A549 (cell line): ENCODE measurements around the gene SLC24A3. TPM values are rescaled to one million over a fixed set of nuclear protein-coding genes. Genes with fewer than 3 reads are reported as not detected.

Source experiments
- ATAC-seq, 2 experiments: fragments of 200-7000 bp in 1 of 2; fragments of >200 bp in 1 of 2; cut with Nextera tagmentation in 1 of 2; cut with Tn5 transposase in 1 of 2; 3 replicates each; pipeline versions ENCODE4 v1.8.0 to v1.9.1; 2018 to 2020; ENCODE audit warnings: mild to moderate bottlenecking in 1 of 2, moderate library complexity in 1 of 2
- CTCF ChIA-PET: fragments of 300-600 bp; sonication (Branson Sonifier 250); formaldehyde crosslinking; extraction: SDS; loops from one replicate; lab custom pipeline; 2021; ENCODE audit warnings: antibody characterized with exemption, inconsistent platforms; lab: Yijun Ruan, JAX
- POLR2A ChIA-PET: fragments of 350-600 bp; formaldehyde crosslinking; extraction: SDS; loops from one replicate; lab custom pipeline; 2021; ENCODE audit warnings: antibody characterized with exemption, inconsistent platforms; lab: Yijun Ruan, JAX
- DNase-seq, 2 experiments: peaks; one replicate each; pipeline versions ENCODE4 v3.0.0 to v3.0.0-alpha.2; 2011 to 2016; ENCODE audit warnings: low read depth in 1 of 2, low spot score in 1 of 2
- FAIRE-seq: peaks from 2 replicates; lab custom pipeline; 2011; peaks lifted over from hg19 to GRCh38; lab: Jason Lieb, UNC
- H3K27ac ChIP-seq, 2 experiments: fragments of >200 bp; sonication (Bioruptor Twin); formaldehyde crosslinking; 3 replicates each; pipeline ENCODE4 v1.5.1; 2016 to 2017
- H3K4me1 ChIP-seq: fragments of >200 bp; sonication (Bioruptor Twin); formaldehyde crosslinking; 3 replicates; pipeline ENCODE4 v1.6.1; 2016
- H3K4me2 ChIP-seq: fragments of >200 bp; sonication (Bioruptor Twin); formaldehyde crosslinking; 3 replicates; pipeline ENCODE4 v1.6.1; 2016
- H3K4me3 ChIP-seq: fragments of >200 bp; sonication (Bioruptor Twin); formaldehyde crosslinking; 3 replicates; pipeline ENCODE4 v1.5.1; 2016
- H3K9me3 ChIP-seq: fragments of >200 bp; sonication (Bioruptor Twin); formaldehyde crosslinking; 3 replicates; pipeline ENCODE4 v1.6.1; 2016
- CBX2 ChIP-seq: fragments of 200-600 bp; sonication (generic); IDR thresholded peaks from 2 replicates; pipeline ENCODE4 v1.6.1; 2016; ENCODE audit warnings: low read depth, mild to moderate bottlenecking, borderline replicate concordance
- CEBPB ChIP-seq, 2 experiments: fragments of >200 bp in 1 of 2; sonication (Bioruptor Twin) in 1 of 2; formaldehyde crosslinking in 1 of 2; IDR thresholded peaks; 2 replicates each; pipeline ENCODE4 v1.6.1; 2012 to 2016
- EHF ChIP-seq: fragments of 250-450 bp; sonication (Bioruptor Pico); IDR thresholded peaks from 2 replicates; pipeline ENCODE4 v1.5.0; 2020; ENCODE audit warnings: mild to moderate bottlenecking
- FOSL2 ChIP-seq, 2 experiments: fragments of 450-650 bp in 1 of 2; fragments of >200 bp in 1 of 2; sonication (Bioruptor Twin) in 1 of 2; formaldehyde crosslinking; IDR thresholded peaks; 2 replicates each; pipeline versions ENCODE4 v1.5.0 to v1.6.1; 2016 to 2020; ENCODE audit warnings: mild to moderate bottlenecking in 1 of 2, moderate library complexity in 1 of 2
- GATA3 ChIP-seq: IDR thresholded peaks from 2 replicates; pipeline ENCODE4 v1.6.1; 2012; ENCODE audit warnings: borderline replicate concordance
- HEYL ChIP-seq: fragments of 250-450 bp; sonication (Bioruptor Pico); IDR thresholded peaks from 2 replicates; pipeline ENCODE4 v1.8.0; 2021; ENCODE audit warnings: mild to moderate bottlenecking, moderate library complexity
- HOXA7 ChIP-seq: fragments of 250-450 bp; sonication (Bioruptor Pico); IDR thresholded peaks from 2 replicates; pipeline ENCODE4 v1.5.0; 2020; ENCODE audit warnings: mild to moderate bottlenecking, moderate library complexity
- HOXB5 ChIP-seq: fragments of 250-450 bp; sonication (Bioruptor Pico); IDR thresholded peaks from 2 replicates; pipeline ENCODE4 v1.5.0; 2020; ENCODE audit warnings: mild to moderate bottlenecking, moderate library complexity
- JUNB ChIP-seq: fragments of >200 bp; sonication (Bioruptor Twin); formaldehyde crosslinking; IDR thresholded peaks from 2 replicates; pipeline ENCODE4 v1.6.1; 2016
- KDM1A ChIP-seq: fragments of 200-600 bp; sonication (generic); IDR thresholded peaks from 2 replicates; pipeline ENCODE4 v1.6.1; 2016; ENCODE audit warnings: low read depth, mild to moderate bottlenecking
- KDM5A ChIP-seq: fragments of 200-600 bp; sonication (generic); IDR thresholded peaks from 2 replicates; pipeline ENCODE4 v1.6.1; 2016; ENCODE audit warnings: antibody characterized with exemption, mild to moderate bottlenecking
- MAFK ChIP-seq: fragments of 450-650 bp; IDR thresholded peaks from 2 replicates; pipeline ENCODE4 v1.6.1; 2014; ENCODE audit not compliant: partially characterized antibody
- MAZ ChIP-seq: fragments of 150-350 bp; IDR thresholded peaks from 2 replicates; pipeline ENCODE4 v1.6.1; 2014; ENCODE audit warnings: antibody characterized with exemption, low read depth, low read length, borderline replicate concordance
- PHF8 ChIP-seq: fragments of 200-600 bp; sonication (generic); IDR thresholded peaks from 2 replicates; pipeline ENCODE4 v1.6.1; 2016; ENCODE audit warnings: low read depth, mild to moderate bottlenecking, antibody characterized with exemption, moderate library complexity, borderline replicate concordance
- POLR2A ChIP-seq: IDR thresholded peaks from 2 replicates; pipeline ENCODE4 v1.6.1; 2012; ENCODE audit warnings: mild to moderate bottlenecking, low read length
- POLR2AphosphoS2 ChIP-seq: conservative IDR thresholded peaks from 2 replicates; pipeline ENCODE4 v1.6.1; 2012; ENCODE audit warnings: low read length, improper control_type of control experiment, inconsistent platforms
- RNF2 ChIP-seq: fragments of 200-600 bp; sonication (generic); IDR thresholded peaks from 2 replicates; pipeline ENCODE4 v1.6.1; 2016; ENCODE audit warnings: low read depth, mild to moderate bottlenecking, antibody characterized with exemption, moderate library complexity, borderline replicate concordance
- SREBF2 ChIP-seq: fragments of 450-650 bp; IDR thresholded peaks from 2 replicates; pipeline ENCODE4 v1.6.1; 2014; ENCODE audit warnings: mild to moderate bottlenecking, moderate library complexity
- TFCP2L1 ChIP-seq: fragments of 250-450 bp; sonication (Bioruptor Pico); IDR thresholded peaks from 2 replicates; pipeline ENCODE4 v1.5.0; 2021; ENCODE audit warnings: mild to moderate bottlenecking
- ZFP36 ChIP-seq: fragments of 450-650 bp; IDR thresholded peaks from 2 replicates; pipeline ENCODE4 v1.6.1; 2014; ENCODE audit warnings: borderline replicate concordance; ENCODE audit not compliant: partially characterized antibody
- ZNF302 ChIP-seq: fragments of 250-450 bp; sonication (Bioruptor Pico); IDR thresholded peaks from 2 replicates; pipeline ENCODE4 v1.9.0; 2021; ENCODE audit warnings: inconsistent platforms, mild to moderate bottlenecking, moderate library complexity
- WGBS: methylation state at CpG from one replicate; pipeline ENCODE4 v1.1.6; 2017; ENCODE audit errors: missing lambda C conversion rate; 5-methylcytosine and 5-hydroxymethylcytosine counted together
- polyA plus RNA-seq, 4 experiments: library from polyadenylated mRNA; depleted of rRNA in 3 of 4; stranded (reverse); fragments of >200 nt; fragmentation: RNase III in 1 of 4; extraction: RNeasy Plus Mini Kit Qiagen cat#74134 plus additional on column Dnase treatment in 1 of 4; gene quantifications; 2 replicates in 3 of 4; 3 replicates in 1 of 4; pipeline ENCODE4 v1.2.3, GENCODE V29; 2011 to 2017
- TF ChIP-seq, protein P1 (sequence below): fragments of 450-650 bp; IDR thresholded peaks from 2 replicates; pipeline ENCODE4 v1.6.1; 2014; ENCODE audit warnings: antibody characterized with exemption
- TF ChIP-seq, protein P2 (sequence below): fragments of >200 bp; sonication (Bioruptor Twin); formaldehyde crosslinking; IDR thresholded peaks from 2 replicates; pipeline ENCODE4 v1.6.1; 2016
- TF ChIP-seq, protein P3 (sequence below): fragments of >200 bp; sonication (Bioruptor Twin); formaldehyde crosslinking; IDR thresholded peaks from 3 replicates; pipeline ENCODE4 v1.6.1; 2016
- TF ChIP-seq, protein P4 (sequence below): fragments of 250-450 bp; sonication (Bioruptor Pico); IDR thresholded peaks from 2 replicates; pipeline ENCODE4 v1.5.0; 2021; ENCODE audit warnings: mild to moderate bottlenecking, moderate library complexity, borderline replicate concordance

Gene SLC24A3
- polyA plus RNA-seq, 2 of the 4 experiments (the other 2 are of a cell fraction) = 0.08 TPM; not detected in 1

DNA sequence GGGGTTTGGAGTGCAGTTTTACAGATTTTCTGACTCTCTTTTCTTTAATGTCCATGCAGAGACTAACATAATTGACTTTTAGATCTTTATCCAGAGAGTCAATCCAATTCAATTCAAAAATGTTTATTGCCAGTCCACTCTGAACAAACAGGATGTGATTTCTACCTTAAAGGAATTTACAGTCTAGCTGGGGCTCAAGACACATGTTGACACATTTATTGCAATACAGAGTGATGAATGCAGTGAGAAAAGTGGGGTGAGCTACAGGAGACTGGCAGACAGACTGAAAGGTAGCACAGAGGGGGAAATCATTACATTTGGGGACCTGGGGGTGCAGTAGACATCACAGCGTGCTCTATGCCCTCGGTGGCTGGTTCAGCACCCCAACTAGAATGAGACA, 193.9 kb downstream of the SLC24A3 start:
- Histone ChIP-seq H3K4me1 (no peaks in the 10 kb centered on the region), H3K4me3 (no peak overlapping the region), H3K4me2 (no peak overlapping the region), H3K27ac (no peak overlapping the region), H3K9me3 (no peaks in the 10 kb centered on the region)
- POLR2A ChIA-PET = no interaction called here
- TF ChIP-seq, protein P1, sequence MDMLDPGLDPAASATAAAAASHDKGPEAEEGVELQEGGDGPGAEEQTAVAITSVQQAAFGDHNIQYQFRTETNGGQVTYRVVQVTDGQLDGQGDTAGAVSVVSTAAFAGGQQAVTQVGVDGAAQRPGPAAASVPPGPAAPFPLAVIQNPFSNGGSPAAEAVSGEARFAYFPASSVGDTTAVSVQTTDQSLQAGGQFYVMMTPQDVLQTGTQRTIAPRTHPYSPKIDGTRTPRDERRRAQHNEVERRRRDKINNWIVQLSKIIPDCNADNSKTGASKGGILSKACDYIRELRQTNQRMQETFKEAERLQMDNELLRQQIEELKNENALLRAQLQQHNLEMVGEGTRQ = no peak
- no peak for TF ChIP-seq POLR2A
- no peak for TF ChIP-seq MAZ
- TF ChIP-seq CBX2 = no peak
- no peak for TF ChIP-seq PHF8
- TF ChIP-seq, protein P2, sequence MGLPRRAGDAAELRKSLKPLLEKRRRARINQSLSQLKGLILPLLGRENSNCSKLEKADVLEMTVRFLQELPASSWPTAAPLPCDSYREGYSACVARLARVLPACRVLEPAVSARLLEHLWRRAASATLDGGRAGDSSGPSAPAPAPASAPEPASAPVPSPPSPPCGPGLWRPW = no peak
- no peak for TF ChIP-seq EHF
- TF ChIP-seq KDM5A = no peak
- no peak for TF ChIP-seq ZNF302 (CRISPR knock-in tag)
- TF ChIP-seq, protein P3, sequence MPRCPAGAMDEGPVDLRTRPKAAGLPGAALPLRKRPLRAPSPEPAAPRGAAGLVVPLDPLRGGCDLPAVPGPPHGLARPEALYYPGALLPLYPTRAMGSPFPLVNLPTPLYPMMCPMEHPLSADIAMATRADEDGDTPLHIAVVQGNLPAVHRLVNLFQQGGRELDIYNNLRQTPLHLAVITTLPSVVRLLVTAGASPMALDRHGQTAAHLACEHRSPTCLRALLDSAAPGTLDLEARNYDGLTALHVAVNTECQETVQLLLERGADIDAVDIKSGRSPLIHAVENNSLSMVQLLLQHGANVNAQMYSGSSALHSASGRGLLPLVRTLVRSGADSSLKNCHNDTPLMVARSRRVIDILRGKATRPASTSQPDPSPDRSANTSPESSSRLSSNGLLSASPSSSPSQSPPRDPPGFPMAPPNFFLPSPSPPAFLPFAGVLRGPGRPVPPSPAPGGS = no peak
- no peak for TF ChIP-seq ZFP36
- TF ChIP-seq FOSL2 (IDR thresholded peaks at IDR 0.05) = no peak
- TF ChIP-seq FOSL2 (CRISPR knock-in tag; IDR thresholded peaks at IDR 0.05) = no peak
- ATAC-seq = no peak
- DNase-seq = no peak
- WGBS = 3% methylated on average over 2 of the region's 2 CpGs
- no peak for FAIRE-seq
- CTCF ChIA-PET = no interaction called here

DNA sequence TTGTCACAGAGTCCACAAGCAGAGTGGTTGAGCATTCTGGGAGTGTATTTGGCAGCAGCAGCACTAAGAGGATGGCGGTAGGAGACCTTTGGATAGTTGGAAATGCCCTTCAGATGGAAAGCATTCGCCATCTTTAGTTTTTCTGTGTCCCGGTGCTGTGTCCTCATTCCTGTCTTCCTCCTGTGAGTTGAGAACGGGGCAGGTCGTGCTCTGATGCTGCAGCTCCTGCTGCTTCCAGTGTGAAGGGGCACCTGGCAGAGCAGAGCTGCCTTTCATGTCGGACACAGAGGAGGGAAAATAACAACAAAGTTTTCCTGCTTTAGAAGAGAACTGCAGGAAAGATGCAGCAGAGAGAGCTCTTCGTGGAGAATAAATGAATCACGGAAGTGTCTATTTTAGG, 194.8 kb downstream of the SLC24A3 start:
- no peak for DNase-seq
- CTCF ChIA-PET = no interaction called here
- TF ChIP-seq CBX2 = no peak
- TF ChIP-seq, all 56 proteins: peak for 0
- no peak for ATAC-seq
- H3K9me3 ChIP-seq = no peaks in the 10 kb centered on the region
- no peak overlapping the region for H3K4me2 ChIP-seq
- FAIRE-seq = no peak
- WGBS = 2% methylated on average over 8 of the region's 8 CpGs
- H3K4me3 ChIP-seq = no peak overlapping the region
- H3K4me1 ChIP-seq = no peaks in the 10 kb centered on the region
- POLR2A ChIA-PET = no interaction called here
- H3K27ac ChIP-seq = no peak overlapping the region

DNA sequence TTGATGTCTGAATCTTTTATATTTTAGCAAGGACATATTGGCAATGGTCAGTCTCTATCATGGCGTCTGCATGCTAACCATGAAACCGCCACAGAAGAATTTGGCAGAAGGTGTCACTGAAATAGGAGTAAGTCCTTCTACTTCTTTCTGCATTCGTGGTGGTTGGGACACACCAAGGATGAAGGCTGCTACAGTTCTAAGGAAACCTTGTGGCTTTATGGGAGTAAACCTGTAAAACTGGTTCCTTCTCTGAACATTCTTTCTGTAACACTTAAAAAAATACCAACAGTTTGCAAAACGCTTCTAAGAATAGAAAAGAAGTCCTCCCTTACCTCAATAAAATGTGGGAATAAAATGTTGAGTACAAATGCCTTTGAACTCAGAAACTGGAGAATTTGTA, 195.3 kb downstream of the SLC24A3 start:
- Histone ChIP-seq H3K4me2 (no peak overlapping the region), H3K4me3 (no peak overlapping the region), H3K9me3 (no peaks in the 10 kb centered on the region), H3K4me1 (no peaks in the 10 kb centered on the region), H3K27ac (no peak overlapping the region)
- ChIA-PET POLR2A (no interaction called here), CTCF (no interaction called here)
- ATAC-seq (no peak), FAIRE-seq (no peak), DNase-seq (no peak)
- TF ChIP-seq KDM5A (no peak), GATA3 (no peak), TFCP2L1 (CRISPR knock-in tag) (no peak), HOXA7 (CRISPR knock-in tag) (no peak), HEYL (CRISPR knock-in tag) (no peak), SREBF2 (no peak), POLR2AphosphoS2 (no peak), CEBPB (IDR thresholded peaks at IDR 0.05) (no peak), JUNB (no peak), ZNF302 (CRISPR knock-in tag) (no peak), RNF2 (no peak), PHF8 (no peak), KDM1A (no peak), MAFK (no peak), HOXB5 (no peak)
- TF ChIP-seq, protein P4, sequence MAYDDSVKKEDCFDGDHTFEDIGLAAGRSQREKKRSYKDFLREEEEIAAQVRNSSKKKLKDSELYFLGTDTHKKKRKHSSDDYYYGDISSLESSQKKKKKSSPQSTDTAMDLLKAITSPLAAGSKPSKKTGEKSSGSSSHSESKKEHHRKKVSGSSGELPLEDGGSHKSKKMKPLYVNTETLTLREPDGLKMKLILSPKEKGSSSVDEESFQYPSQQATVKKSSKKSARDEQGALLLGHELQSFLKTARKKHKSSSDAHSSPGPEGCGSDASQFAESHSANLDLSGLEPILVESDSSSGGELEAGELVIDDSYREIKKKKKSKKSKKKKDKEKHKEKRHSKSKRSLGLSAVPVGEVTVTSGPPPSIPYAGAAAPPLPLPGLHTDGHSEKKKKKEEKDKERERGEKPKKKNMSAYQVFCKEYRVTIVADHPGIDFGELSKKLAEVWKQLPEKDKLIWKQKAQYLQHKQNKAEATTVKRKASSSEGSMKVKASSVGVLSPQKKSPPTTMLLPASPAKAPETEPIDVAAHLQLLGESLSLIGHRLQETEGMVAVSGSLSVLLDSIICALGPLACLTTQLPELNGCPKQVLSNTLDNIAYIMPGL (CRISPR knock-in tag) = no peak
- whole genome bisulfite sequencing = 2% methylated on average over 4 of the region's 4 CpGs
